GM23338 (cell line): ENCODE data around the gene LYST. TPM values are rescaled to one million over a fixed set of nuclear protein-coding genes. Genes with fewer than 3 reads are reported as not detected.

Experiments used
- ATAC-seq: fragments of 200-7000 bp; cut with Tn5 transposase; 3 replicates; pipeline ENCODE4 v1.9.1; 2020
- DNase-seq: peaks from one replicate; pipeline ENCODE4 v3.0.0-alpha.2; 2015; ENCODE audit warnings: low spot score
- H2AFZ ChIP-seq: fragments of 200-600 bp; sonication (generic); 2 replicates; pipeline ENCODE4 v1.8.0; 2016; ENCODE audit warnings: antibody characterized with exemption, mild to moderate bottlenecking, moderate library complexity
- H3F3A ChIP-seq: fragments of 200-600 bp; sonication (generic); replicated peaks from 2 replicates; pipeline ENCODE4 v1.8.0; 2017; ENCODE audit warnings: antibody characterized with exemption, mixed run types, low read depth
- H3K27ac ChIP-seq: fragments of 200-600 bp; sonication (generic); 2 replicates; pipeline ENCODE4 v1.6.1; 2016; ENCODE audit warnings: low read depth
- H3K27me3 ChIP-seq: fragments of 200-600 bp; sonication (generic); 2 replicates; pipeline ENCODE4 v1.8.0; 2016; ENCODE audit warnings: mild to moderate bottlenecking, mixed run types, moderate library complexity; ENCODE audit not compliant: insufficient read depth
- H3K36me3 ChIP-seq: fragments of 200-600 bp; sonication (generic); 2 replicates; pipeline ENCODE4 v1.8.0; 2016; ENCODE audit warnings: mild to moderate bottlenecking; ENCODE audit not compliant: insufficient read depth
- H3K4me1 ChIP-seq: fragments of 200-600 bp; sonication (generic); 2 replicates; pipeline ENCODE4 v1.8.0; 2016; ENCODE audit warnings: mild to moderate bottlenecking, moderate library complexity; ENCODE audit not compliant: insufficient read depth
- H3K4me2 ChIP-seq: fragments of 200-600 bp; sonication (generic); 2 replicates; pipeline ENCODE4 v1.7.1; 2017; ENCODE audit warnings: mixed run types
- H3K4me3 ChIP-seq: fragments of 200-600 bp; sonication (generic); 2 replicates; pipeline ENCODE4 v1.6.1; 2016; ENCODE audit warnings: mixed run types
- H3K79me2 ChIP-seq: fragments of 200-600 bp; sonication (generic); replicated peaks from 2 replicates; pipeline ENCODE4 v1.8.0; 2017; ENCODE audit warnings: mild to moderate bottlenecking; ENCODE audit not compliant: insufficient read depth
- H3K9me2 ChIP-seq: fragments of 200-600 bp; sonication (generic); 2 replicates; pipeline ENCODE4 v1.8.0; 2017; ENCODE audit not compliant: insufficient read depth
- H4K20me1 ChIP-seq: fragments of 200-600 bp; sonication (generic); replicated peaks from 2 replicates; pipeline ENCODE4 v1.8.0; 2017; ENCODE audit warnings: mild to moderate bottlenecking; ENCODE audit not compliant: insufficient read depth
- H3K27ac Mint-ChIP-seq: 2 replicates; pipeline ENCODE4 v1.8.0; 2020; ENCODE audit warnings: inconsistent platforms, mild to moderate bottlenecking, moderate library complexity, mixed read lengths
- H3K27me3 Mint-ChIP-seq: 3 replicates; pipeline ENCODE4 v1.8.0; 2022; ENCODE audit warnings: low read depth, mild to moderate bottlenecking, moderate library complexity, mixed read lengths, inconsistent platforms; ENCODE audit not compliant: insufficient read depth, poor library complexity
- H3K36me3 Mint-ChIP-seq: 3 replicates; pipeline ENCODE4 v1.8.0; 2021; ENCODE audit warnings: low read depth, mild to moderate bottlenecking, inconsistent platforms, moderate library complexity, mixed read lengths
- H3K4me1 Mint-ChIP-seq: 3 replicates; pipeline ENCODE4 v1.8.0; 2020; ENCODE audit warnings: mild to moderate bottlenecking, inconsistent platforms, mixed read lengths
- H3K4me3 Mint-ChIP-seq: 3 replicates; pipeline ENCODE4 v1.8.0; 2021; ENCODE audit warnings: moderate library complexity, mild to moderate bottlenecking, inconsistent platforms, mixed read lengths
- H3K9me3 Mint-ChIP-seq: 3 replicates; pipeline ENCODE4 v1.8.0; 2020; ENCODE audit warnings: moderate library complexity, mild to moderate bottlenecking, inconsistent platforms, mixed read lengths
- CREB1 ChIP-seq: fragments of 250-450 bp; sonication (Bioruptor Pico); IDR thresholded peaks from 2 replicates; pipeline ENCODE4 v1.5.0; 2020; ENCODE audit warnings: low read depth, mild to moderate bottlenecking, moderate library complexity
- ETS1 ChIP-seq: IDR thresholded peaks from 2 replicates; pipeline ENCODE4 v1.6.1; 2016; ENCODE audit warnings: antibody characterized with exemption
- JUNB ChIP-seq: IDR thresholded peaks from one replicate; pipeline ENCODE4 v1.6.1; 2016; ENCODE audit warnings: antibody characterized with exemption; ENCODE audit not compliant: unreplicated experiment
- STAT1 ChIP-seq: IDR thresholded peaks from one replicate; pipeline ENCODE4 v1.6.1; 2016; ENCODE audit warnings: antibody characterized with exemption; ENCODE audit not compliant: unreplicated experiment
- ZNF462 ChIP-seq: fragments of 250-450 bp; sonication (Bioruptor Pico); IDR thresholded peaks from 2 replicates; pipeline ENCODE4 v1.5.0; 2020; ENCODE audit warnings: mild to moderate bottlenecking, moderate library complexity
- polyA plus RNA-seq: library from polyadenylated mRNA; unstranded; fragments of >200 nt; fragmentation: Nextera tagmentation; extraction: Ambion mirVana; gene quantifications from 2 replicates; pipeline ENCODE4 v1.2.1, GENCODE V29; 2016
- total RNA-seq: library from RNA; depleted of rRNA; stranded (reverse); fragments of >200 nt; shearing (Covaris generic); gene quantifications from 2 replicates; pipeline ENCODE4 v1.2.3, GENCODE V29; 2014

LYST gene
- total and polyA plus RNA-seq, 2 experiments from 2014 or later, result 0.21 to 1.0 TPM

- peaks cover 18% of the 10 kb centered on the region for H3K27me3 Mint-ChIP-seq
- H3K4me3 ChIP-seq, result no peak overlapping the region
Measured at GRCh38 chr1:235643837-235644692, 222.6 kb downstream of the LYST start.

More at GRCh38 chr1:235643837-235644692, 222.6 kb downstream of the LYST start:
- no peak overlapping the region for H3K4me2 ChIP-seq
- peaks cover 3% of the 10 kb centered on the region; the same call in 1 of the 2 replicates for H3F3A ChIP-seq
- no peak overlapping the region for H3K27ac ChIP-seq
- H3K4me1 ChIP-seq, result peaks cover 40% of the 10 kb centered on the region
- no peaks in the 10 kb centered on the region for H3K36me3 ChIP-seq
- DNase-seq (no peak), ATAC-seq (no peak)
- H3K27me3 ChIP-seq, result no peaks in the 10 kb centered on the region
- H4K20me1 ChIP-seq, result peaks cover 26% of the 10 kb centered on the region
- H3K4me1 Mint-ChIP-seq, result peaks cover 65% of the 10 kb centered on the region
- TF ChIP-seq CREB1 (CRISPR knock-in tag) (no peak), ETS1 (no peak), STAT1 (no peak), JUNB (no peak), ZNF462 (CRISPR knock-in tag) (no peak)
- peaks cover 92% of the 10 kb centered on the region for H3K79me2 ChIP-seq
- H3K27ac Mint-ChIP-seq, result no peak overlapping the region
- H3K4me3 Mint-ChIP-seq, result no peak overlapping the region
- no peaks in the 10 kb centered on the region; the same call in 2 of the 3 replicates for H3K36me3 Mint-ChIP-seq
- H3K9me2 ChIP-seq, result peaks cover 3% of the 10 kb centered on the region; the same call in 1 of the 2 replicates
- H3K9me3 Mint-ChIP-seq, result no peaks in the 10 kb centered on the region
- no peak overlapping the region for H2AFZ ChIP-seq
